Measurements from ENCODE around the gene CRB2.

Gene CRB2

GRCh38 chr9:123406691-123407216 lies 50.8 kb downstream of the CRB2 start:
- no peak overlapping the region for H3K4me3 ChIP-seq (ENCODE audit: low read length)
- TF ChIP-seq CTCF (IDR thresholded peaks at IDR 0.05; ENCODE audit: insufficient read depth, low read depth, low read length, missing control alignments) = no peak
- DNase-seq (ENCODE audit: low read depth) = peak; percentile 20

- peak; percentile 21 for DNase-seq (ENCODE audit: low read depth)
- no peak for TF ChIP-seq CTCF (IDR thresholded peaks at IDR 0.05; ENCODE audit: insufficient read depth, low read depth, low read length, missing control alignments)
- H3K4me3 ChIP-seq (ENCODE audit: low read length) = no peak overlapping the region
These were observed 51.3 kb downstream of the CRB2 start for GRCh38 chr9:123407217-123407851.

GRCh38 chr9:123408313-123409262 lies 52.6 kb downstream of the CRB2 start:
- no peak for DNase-seq (ENCODE audit: low read depth)
- no peak overlapping the region for H3K4me3 ChIP-seq (ENCODE audit: low read length)
- no peak for TF ChIP-seq CTCF (IDR thresholded peaks at IDR 0.05; ENCODE audit: insufficient read depth, low read depth, low read length, missing control alignments)

- no peak for TF ChIP-seq CTCF (IDR thresholded peaks at IDR 0.05; ENCODE audit: insufficient read depth, low read depth, low read length, missing control alignments)
- DNase-seq (ENCODE audit: low read depth) = no peak
- no peak overlapping the region for H3K4me3 ChIP-seq (ENCODE audit: low read length)
These were observed 54.4 kb downstream of the CRB2 start for GRCh38 chr9:123410281-123410910.

GRCh38 chr9:123411191-123411590 lies 55.2 kb downstream of the CRB2 start:
- no peak overlapping the region for H3K4me3 ChIP-seq (ENCODE audit: low read length)
- no peak for TF ChIP-seq CTCF (IDR thresholded peaks at IDR 0.05; ENCODE audit: insufficient read depth, low read depth, low read length, missing control alignments)
- no peak for DNase-seq (ENCODE audit: low read depth)

- no peak overlapping the region for H3K4me3 ChIP-seq (ENCODE audit: low read length)
- TF ChIP-seq CTCF (IDR thresholded peaks at IDR 0.05; ENCODE audit: insufficient read depth, low read depth, low read length, missing control alignments) = no peak
- DNase-seq (ENCODE audit: low read depth) = no peak
These were observed 55.6 kb downstream of the CRB2 start for GRCh38 chr9:123411636-123412035.
